Amniotic stem cell (primary cell): ENCODE results near the gene VRK1.

Experiments
- DNase-seq: peaks from one replicate; lab custom pipeline; 2025; lab: John Stamatoyannopoulos, UW

Gene VRK1

GRCh38 chr14:96920820-96921219 lies 123.6 kb downstream of the VRK1 start:
- no peak for DNase-seq

GRCh38 chr14:96922986-96923385 lies 125.8 kb downstream of the VRK1 start:
- DNase-seq = no peak

GRCh38 chr14:96925422-96925821 lies 128.2 kb downstream of the VRK1 start:
- no peak for DNase-seq

- DNase-seq = no peak
Observed at GRCh38 chr14:96926001-96926400, 128.8 kb downstream of the VRK1 start.

GRCh38 chr14:96928779-96929380 lies 131.7 kb downstream of the VRK1 start:
- no peak for DNase-seq

- no peak for DNase-seq
Observed at GRCh38 chr14:96929950-96930349, 132.8 kb downstream of the VRK1 start.

GRCh38 chr14:96930526-96930925 lies 133.3 kb downstream of the VRK1 start:
- DNase-seq = no peak
